Activated naive CD8-positive, alpha-beta T cell treated with anti-CD3 and anti-CD28 coated beads for 36 hours (primary cell): Measurements from ENCODE around the gene NPHS1. TPM values are rescaled to one million over a fixed set of nuclear protein-coding genes. Genes with fewer than 3 reads are reported as not detected.

ENCODE experiments used
- DNase-seq: peaks from one replicate; pipeline ENCODE4 v3.0.0; 2021
- H3K27ac Mint-ChIP-seq: one replicate; pipeline ENCODE4 v1.8.0; 2022; ENCODE audit warnings: mild to moderate bottlenecking, moderate library complexity, mixed read lengths
- H3K27me3 Mint-ChIP-seq: one replicate; pipeline ENCODE4 v1.8.0; 2022; ENCODE audit warnings: mild to moderate bottlenecking, mixed read lengths
- H3K36me3 Mint-ChIP-seq: one replicate; pipeline ENCODE4 v1.8.0; 2021; ENCODE audit warnings: mild to moderate bottlenecking, mixed read lengths
- H3K4me1 Mint-ChIP-seq: one replicate; pipeline ENCODE4 v1.8.0; 2021; ENCODE audit warnings: mixed read lengths
- H3K4me3 Mint-ChIP-seq: one replicate; pipeline ENCODE4 v1.8.0; 2022; ENCODE audit warnings: mild to moderate bottlenecking, moderate library complexity, mixed read lengths
- H3K9me3 Mint-ChIP-seq: one replicate; pipeline ENCODE4 v1.8.0; 2022; ENCODE audit warnings: mixed read lengths
- total RNA-seq, 2 experiments: library from RNA; stranded (reverse); gene quantifications; one replicate each; pipeline ENCODE4 v1.2.3, GENCODE V29; 2021

NPHS1 gene
- total RNA-seq, 2 experiments from 2014 or later: 0.36 to 0.49 TPM

- DNase-seq: no peak
- Mint-ChIP-seq H3K9me3 (no peaks in the 10 kb centered on the region), H3K4me1 (peaks cover 6% of the 10 kb centered on the region), H3K27ac (no peak overlapping the region), H3K4me3 (no peak overlapping the region), H3K27me3 (peaks cover 31% of the 10 kb centered on the region), H3K36me3 (no peaks in the 10 kb centered on the region)
These were observed 59.4 kb downstream of the NPHS1 start for GRCh38 chr19:35792888-35793287.

GRCh38 chr19:35792312-35792711 is 60.0 kb downstream of the NPHS1 start:
- Mint-ChIP-seq H3K9me3 (no peaks in the 10 kb centered on the region), H3K36me3 (no peaks in the 10 kb centered on the region), H3K27ac (no peak overlapping the region), H3K27me3 (peaks cover 25% of the 10 kb centered on the region), H3K4me3 (no peak overlapping the region), H3K4me1 (peaks cover 5% of the 10 kb centered on the region)
- DNase-seq: no peak

- no peaks in the 10 kb centered on the region for H3K9me3 Mint-ChIP-seq
- no peaks in the 10 kb centered on the region for H3K36me3 Mint-ChIP-seq
- H3K27ac Mint-ChIP-seq: no peak overlapping the region
- peaks cover under 1% of the 10 kb centered on the region for H3K4me1 Mint-ChIP-seq
- no peak for DNase-seq
- H3K27me3 Mint-ChIP-seq: peaks cover 20% of the 10 kb centered on the region
- H3K4me3 Mint-ChIP-seq: no peak overlapping the region
These were observed 60.5 kb downstream of the NPHS1 start for GRCh38 chr19:35791814-35792279.

GRCh38 chr19:35790981-35791813 is 61.1 kb downstream of the NPHS1 start:
- Mint-ChIP-seq H3K27ac (no peak overlapping the region), H3K36me3 (no peaks in the 10 kb centered on the region), H3K27me3 (peaks cover 14% of the 10 kb centered on the region), H3K4me3 (no peak overlapping the region), H3K9me3 (no peaks in the 10 kb centered on the region), H3K4me1 (no peaks in the 10 kb centered on the region)
- DNase-seq: no peak

GRCh38 chr19:35789978-35790944 is 62.0 kb downstream of the NPHS1 start:
- Mint-ChIP-seq H3K4me3 (no peak overlapping the region), H3K36me3 (no peaks in the 10 kb centered on the region), H3K9me3 (no peaks in the 10 kb centered on the region), H3K27ac (no peak overlapping the region), H3K27me3 (peaks cover 6% of the 10 kb centered on the region), H3K4me1 (no peaks in the 10 kb centered on the region)
- no peak for DNase-seq

GRCh38 chr19:35789195-35789977 is 62.9 kb downstream of the NPHS1 start:
- Mint-ChIP-seq H3K27ac (no peak overlapping the region), H3K27me3 (peaks cover 5% of the 10 kb centered on the region), H3K4me3 (no peak overlapping the region), H3K9me3 (no peaks in the 10 kb centered on the region), H3K36me3 (no peaks in the 10 kb centered on the region), H3K4me1 (no peaks in the 10 kb centered on the region)
- no peak for DNase-seq

GRCh38 chr19:35788205-35788960 is 63.9 kb downstream of the NPHS1 start:
- Mint-ChIP-seq H3K36me3 (no peaks in the 10 kb centered on the region), H3K27me3 (no peaks in the 10 kb centered on the region), H3K4me3 (no peak overlapping the region), H3K4me1 (no peaks in the 10 kb centered on the region), H3K27ac (no peak overlapping the region), H3K9me3 (no peaks in the 10 kb centered on the region)
- no peak for DNase-seq

DNA sequence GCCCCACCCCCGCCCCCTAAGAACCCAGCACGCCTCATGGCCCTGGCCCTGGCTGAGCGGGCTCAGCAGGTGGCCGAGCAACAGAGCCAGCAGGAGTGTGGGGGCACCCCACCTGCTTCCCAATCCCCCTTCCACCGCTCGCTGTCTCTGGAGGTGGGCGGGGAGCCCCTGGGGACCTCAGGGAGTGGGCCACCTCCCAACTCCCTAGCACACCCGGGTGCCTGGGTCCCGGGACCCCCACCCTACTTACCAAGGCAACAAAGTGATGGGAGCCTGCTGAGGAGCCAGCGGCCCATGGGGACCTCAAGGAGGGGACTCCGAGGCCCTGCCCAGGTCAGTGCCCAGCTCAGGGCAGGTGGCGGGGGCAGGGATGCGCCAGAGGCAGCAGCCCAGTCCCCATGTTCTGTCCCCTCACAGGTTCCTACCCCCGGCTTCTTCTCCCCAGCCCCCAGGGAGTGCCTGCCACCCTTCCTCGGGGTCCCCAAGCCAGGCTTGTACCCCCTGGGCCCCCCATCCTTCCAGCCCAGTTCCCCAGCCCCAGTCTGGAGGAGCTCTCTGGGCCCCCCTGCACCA is 65.0 kb downstream of the NPHS1 start:
- no peak overlapping the region for H3K4me3 Mint-ChIP-seq

GRCh38 chr19:35786299-35787160 is 65.8 kb downstream of the NPHS1 start:
- Mint-ChIP-seq H3K9me3 (no peaks in the 10 kb centered on the region), H3K27ac (no peak overlapping the region), H3K27me3 (no peaks in the 10 kb centered on the region), H3K4me1 (no peaks in the 10 kb centered on the region), H3K4me3 (no peak overlapping the region), H3K36me3 (no peaks in the 10 kb centered on the region)
- no peak for DNase-seq

More for the DNA sequence above, 65.0 kb downstream of the NPHS1 start:
- Mint-ChIP-seq H3K27ac (no peak overlapping the region), H3K27me3 (no peaks in the 10 kb centered on the region), H3K9me3 (no peaks in the 10 kb centered on the region), H3K36me3 (no peaks in the 10 kb centered on the region), H3K4me1 (no peaks in the 10 kb centered on the region)
- no peak for DNase-seq

GRCh38 chr19:35785339-35785627 is 67.0 kb downstream of the NPHS1 start:
- no peaks in the 10 kb centered on the region for H3K9me3 Mint-ChIP-seq
- H3K4me1 Mint-ChIP-seq: no peaks in the 10 kb centered on the region
- no peak for DNase-seq
- H3K27me3 Mint-ChIP-seq: no peaks in the 10 kb centered on the region
- no peaks in the 10 kb centered on the region for H3K36me3 Mint-ChIP-seq
- no peak overlapping the region for H3K4me3 Mint-ChIP-seq
- H3K27ac Mint-ChIP-seq: no peak overlapping the region

GRCh38 chr19:35784503-35785338 is 67.6 kb downstream of the NPHS1 start:
- Mint-ChIP-seq H3K27me3 (no peaks in the 10 kb centered on the region), H3K27ac (no peak overlapping the region), H3K36me3 (no peaks in the 10 kb centered on the region), H3K4me3 (no peak overlapping the region), H3K4me1 (no peaks in the 10 kb centered on the region), H3K9me3 (no peaks in the 10 kb centered on the region)
- DNase-seq: no peak

GRCh38 chr19:35783469-35784434 is 68.6 kb downstream of the NPHS1 start:
- H3K36me3 Mint-ChIP-seq: no peaks in the 10 kb centered on the region
- no peaks in the 10 kb centered on the region for H3K27me3 Mint-ChIP-seq
- no peaks in the 10 kb centered on the region for H3K9me3 Mint-ChIP-seq
- DNase-seq: no peak
- H3K4me3 Mint-ChIP-seq: no peak overlapping the region
- no peak overlapping the region for H3K27ac Mint-ChIP-seq
- H3K4me1 Mint-ChIP-seq: no peaks in the 10 kb centered on the region
